GM19463 (cell line): ENCODE data around the gene MKRN2.
"Not testable (repeated sequence)": the region's sequence is repeated elsewhere in the genome, so short reads cannot be mapped to it uniquely, and the experiment has no call there.

ENCODE experiments used
- ATAC-seq: cut with Tn5 transposase; IDR thresholded peaks from one replicate; pipeline ENCODE4 v1.9.1; 2021; ENCODE audit warnings: mild to moderate bottlenecking, moderate library complexity; ENCODE audit not compliant: unreplicated experiment

MKRN2 gene

DNA sequence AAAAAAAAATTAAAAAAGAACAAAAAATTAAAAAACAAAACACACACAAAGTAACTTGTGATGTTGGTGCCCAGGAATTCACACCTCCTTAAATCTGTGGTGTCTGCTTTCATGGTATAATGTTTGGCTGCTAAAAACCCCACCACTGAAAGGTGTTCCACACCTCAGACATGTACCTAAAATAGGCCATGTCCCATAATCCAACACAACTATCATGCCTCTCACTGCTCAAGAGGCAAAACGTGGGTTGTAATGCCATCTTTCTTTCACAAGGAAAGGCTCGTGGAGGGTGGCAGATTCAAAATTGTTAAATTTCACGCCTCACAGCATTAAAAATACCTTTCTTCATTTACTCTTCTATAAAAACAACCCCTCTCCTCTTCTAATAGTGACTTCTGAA is 29.5 kb downstream of the MKRN2 start:
- no peak for ATAC-seq

DNA sequence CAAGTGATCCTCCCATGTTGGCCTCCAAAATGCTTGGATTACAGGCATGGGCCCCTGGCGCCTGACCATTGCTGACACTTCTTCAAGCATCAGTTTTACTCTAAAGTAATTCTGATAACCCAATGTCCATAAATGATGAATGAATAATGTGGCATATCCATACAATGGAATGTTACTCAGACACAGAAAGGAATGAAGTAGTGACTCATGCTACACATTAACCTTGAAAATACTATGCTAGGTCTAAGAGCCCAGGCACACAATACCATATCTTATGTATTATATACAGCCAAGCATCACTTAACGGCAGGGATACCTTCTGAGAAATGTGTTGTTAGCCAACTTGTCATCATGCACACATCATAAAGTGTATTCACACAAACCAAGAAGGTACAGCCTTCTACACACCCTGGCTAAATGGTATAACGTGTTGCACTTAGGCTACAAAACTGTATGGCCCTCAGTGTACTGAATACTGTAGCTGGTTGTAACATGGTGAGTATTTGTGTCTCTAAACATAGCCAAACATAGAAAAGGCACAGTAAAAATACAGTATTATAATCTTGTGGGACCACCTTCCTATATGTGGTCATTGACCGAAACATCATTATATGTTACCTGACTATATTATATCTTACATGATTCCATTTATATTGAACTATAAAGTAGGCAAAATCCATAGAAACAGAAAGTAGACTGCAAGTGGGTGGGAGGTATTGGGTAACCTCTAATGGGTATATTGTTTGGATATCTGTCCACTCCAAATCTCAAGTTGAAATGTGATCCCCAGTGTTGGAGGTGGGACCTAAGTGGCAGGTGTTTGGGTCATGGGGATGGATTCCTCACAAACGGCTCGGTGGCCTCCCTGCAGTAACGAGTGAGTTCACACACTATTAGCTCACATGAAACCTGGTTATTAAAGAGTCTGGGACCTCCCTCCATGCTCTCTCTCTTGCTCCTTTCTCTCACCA is 31.4 kb downstream of the MKRN2 start:
- no peak for ATAC-seq

DNA sequence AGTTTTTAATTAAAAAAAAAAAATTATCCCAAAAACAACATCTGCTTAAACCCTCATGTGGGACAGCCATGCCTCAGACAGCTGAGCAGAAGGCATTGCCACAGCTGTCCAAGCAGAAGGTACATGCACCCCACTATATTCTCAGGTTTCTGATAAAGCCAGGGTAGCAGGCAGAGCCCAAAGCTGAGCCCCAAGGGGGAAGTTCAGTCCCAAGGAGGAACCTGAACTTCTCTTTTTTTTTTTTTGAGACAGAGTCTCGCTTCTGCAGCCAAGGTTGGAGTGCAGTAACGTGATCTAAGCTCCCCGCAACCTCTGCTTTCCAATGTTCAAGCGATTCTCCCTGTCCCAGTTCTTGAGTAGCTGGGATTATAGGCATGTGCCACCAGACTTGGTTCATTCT is 33.2 kb downstream of the MKRN2 start:
- ATAC-seq = no peak

DNA sequence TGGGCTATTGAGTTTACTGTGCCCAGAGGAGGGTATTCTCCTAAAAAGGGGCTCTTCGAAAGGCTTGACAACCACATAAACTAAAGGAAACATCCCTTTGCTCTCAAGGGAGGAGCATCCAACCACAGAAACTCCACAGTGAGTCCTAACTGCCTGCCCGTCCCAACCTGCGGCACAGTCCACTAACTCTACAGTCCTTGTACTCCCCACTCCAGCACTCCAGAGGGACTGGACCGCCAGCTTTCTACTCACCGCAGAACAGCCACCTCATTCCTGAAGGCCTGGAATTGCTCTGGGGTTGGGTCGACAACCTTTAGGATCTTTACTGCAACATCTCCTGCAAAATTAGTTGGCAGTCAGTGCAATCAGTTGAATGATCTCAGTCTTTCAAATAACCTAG is 34.6 kb downstream of the MKRN2 start:
- ATAC-seq = no peak

DNA sequence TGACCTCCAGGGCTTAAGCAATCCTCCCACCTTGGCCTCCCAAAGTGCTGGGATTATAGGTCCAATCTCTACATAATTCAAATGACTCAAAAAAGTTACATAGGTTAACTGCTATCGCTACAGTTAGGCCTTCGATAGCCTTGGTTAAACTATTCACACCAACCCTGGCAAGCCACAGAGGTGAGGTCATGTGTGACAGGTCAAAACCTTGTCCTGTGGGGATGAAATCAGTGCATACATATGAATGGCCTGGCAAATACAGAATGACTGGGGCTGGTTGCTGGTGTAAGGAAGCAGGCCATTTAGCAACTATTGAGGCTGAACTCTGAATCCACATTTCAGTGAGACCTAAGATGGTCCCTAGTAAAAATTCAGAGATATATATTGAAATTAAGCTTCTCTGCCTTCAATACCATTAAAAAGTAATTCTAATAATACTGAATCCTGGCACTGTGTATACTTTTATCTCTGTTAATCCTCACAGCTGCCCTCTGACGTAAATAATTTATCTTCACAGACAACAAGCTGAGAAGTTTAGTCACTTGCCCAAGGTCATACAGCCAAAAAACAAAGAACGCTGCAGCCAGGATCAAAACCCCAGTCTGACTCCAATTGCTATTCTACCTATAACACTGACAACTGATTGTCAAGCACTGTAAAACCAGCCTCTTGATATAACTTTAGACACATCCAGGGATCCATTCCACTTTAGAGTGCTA is 35.3 kb downstream of the MKRN2 start:
- no peak for ATAC-seq

DNA sequence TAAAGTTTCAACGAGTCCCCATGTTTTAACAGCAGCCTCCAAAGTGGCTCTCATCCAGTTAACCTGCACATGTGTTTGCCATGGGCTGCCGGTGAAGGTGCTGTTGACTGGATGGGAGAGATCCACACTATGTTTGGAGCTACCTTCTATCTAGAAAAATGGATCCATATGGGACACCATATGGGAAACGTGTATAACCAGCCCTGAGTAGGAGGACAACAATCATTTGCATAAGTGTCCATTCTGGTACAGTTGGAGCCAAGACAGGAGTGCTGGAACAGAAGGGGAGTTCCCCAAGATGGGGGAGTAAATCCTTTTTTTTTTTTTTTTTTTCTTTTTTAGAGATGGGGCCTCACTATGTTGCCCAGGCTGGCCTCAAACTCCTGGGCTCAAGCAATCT is 36.6 kb downstream of the MKRN2 start:
- no peak for ATAC-seq

DNA sequence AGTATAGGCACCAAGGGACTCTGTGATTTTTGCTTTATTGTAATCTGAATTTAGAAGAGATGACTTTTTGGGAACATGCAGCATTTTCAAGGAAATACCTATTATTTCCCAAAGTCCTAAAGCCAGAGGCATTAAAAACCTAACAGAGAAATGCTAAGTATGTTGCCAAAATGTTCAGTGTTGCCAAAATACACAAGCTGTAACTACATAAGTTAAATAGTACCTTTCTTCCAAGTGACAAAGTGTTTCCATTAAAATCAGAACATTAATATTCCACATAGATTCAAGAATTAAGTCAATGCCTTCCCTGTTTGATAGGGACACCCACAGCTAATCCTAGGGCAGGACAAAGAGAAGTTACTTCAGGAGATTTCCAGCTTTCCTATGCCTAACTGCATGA is 42.0 kb downstream of the MKRN2 start:
- ATAC-seq = no peak

DNA sequence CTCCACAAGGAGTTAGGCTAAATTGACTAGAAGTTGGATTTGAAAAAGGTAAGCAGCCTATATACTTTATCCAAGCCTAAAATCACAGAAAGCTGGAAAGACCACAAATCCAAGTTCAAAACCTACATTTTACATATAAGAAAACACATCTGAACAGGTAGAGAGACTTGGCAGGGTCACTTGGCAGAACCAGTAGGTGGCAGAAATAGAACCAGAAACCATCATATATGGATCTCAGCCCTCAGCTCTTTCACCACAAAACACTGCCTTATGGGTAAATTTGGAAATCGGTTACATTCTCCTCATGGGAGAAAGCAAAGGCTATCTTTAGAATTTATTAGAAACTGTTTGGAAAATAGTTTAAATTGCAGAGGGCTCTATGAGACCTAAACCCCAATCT is 44.2 kb downstream of the MKRN2 start:
- no peak for ATAC-seq

DNA sequence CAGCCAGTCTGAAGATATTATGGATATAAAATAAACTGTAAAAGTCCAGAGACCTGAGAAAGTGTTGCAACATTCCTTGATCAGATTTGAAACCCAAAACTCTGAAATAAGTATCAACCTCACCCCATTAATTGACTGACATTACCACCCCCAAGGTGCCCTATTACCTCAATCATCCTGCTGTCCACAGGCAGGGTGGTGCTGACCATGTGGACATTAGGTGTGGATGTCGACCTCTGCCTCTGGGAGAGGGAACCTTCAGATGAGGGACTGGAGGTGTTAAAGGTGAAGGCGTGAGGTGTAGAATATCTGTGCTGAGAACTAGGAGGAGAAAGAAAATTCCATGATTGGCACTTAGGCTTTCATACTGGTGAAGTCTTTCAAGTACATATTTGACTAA is 47.1 kb downstream of the MKRN2 start:
- no peak for ATAC-seq

DNA sequence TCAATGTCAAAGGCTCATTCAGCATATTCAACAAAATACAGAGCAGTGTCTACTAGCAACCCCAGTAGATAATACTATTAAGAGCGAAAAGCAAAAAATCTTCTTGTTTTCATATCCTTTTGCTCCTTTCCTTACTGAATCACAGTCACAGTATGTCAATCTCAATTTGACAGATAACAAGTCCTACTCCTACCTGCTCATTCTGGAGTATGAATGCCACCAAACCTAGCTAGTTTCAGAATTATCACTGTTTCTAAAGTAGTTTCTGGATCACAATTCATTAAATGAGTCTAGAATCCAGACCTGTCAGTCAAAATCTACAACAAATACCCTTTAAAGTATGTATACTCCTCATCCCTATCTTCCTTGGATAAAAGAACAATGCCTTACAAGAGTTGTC is 51.5 kb downstream of the MKRN2 start:
- ATAC-seq = no peak

DNA sequence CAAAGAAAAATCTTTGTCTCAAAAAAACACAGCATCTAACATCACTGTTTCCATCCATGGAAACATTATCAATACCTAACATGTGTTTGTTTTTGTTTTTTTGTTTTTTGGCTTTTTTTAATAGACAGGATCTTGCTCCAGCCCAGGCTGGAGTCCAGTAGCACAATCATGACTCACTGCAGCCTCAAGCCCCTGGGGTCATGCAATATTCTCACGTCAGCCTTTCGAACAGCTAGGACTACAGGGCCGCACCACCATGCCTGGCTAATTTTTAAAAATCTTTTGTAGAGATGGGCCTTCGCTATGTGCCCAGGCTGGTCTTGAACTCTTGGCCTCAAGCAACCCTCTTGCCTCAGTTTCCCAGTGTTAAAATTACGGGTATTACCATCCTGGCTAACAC is 54.2 kb downstream of the MKRN2 start:
- no peak for ATAC-seq

DNA sequence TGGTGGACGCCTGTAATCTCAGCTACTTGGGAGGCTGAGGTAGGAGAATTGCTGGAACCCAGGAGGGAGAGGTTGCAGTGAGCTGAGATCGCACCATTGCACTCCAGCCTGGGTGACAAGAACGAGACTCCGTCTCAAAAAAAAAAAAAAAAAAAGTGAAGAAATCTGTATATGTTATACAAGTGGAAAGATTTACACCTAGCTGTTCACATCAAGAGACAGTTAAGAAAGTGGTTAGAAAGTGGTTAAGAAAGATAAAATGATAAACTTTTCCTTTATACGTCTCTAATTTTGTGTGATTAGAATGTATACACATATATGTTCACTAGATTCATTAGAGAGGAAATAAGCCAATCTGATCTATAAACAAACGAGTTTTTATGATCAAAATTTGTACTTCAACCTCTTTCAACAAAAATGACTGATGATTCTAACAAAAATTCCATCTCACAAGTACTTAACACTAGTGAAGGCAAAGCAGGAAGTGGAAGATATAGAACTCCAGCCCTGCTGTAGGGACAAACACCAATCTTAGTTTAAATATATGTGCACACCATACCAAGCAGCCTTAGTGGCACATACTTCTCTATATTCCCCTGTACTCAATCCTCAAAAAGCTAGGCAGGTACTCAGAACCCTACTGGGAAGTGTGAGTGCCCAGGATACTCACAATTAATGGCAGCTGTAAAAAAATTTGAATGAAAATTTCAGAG is 55.8 kb downstream of the MKRN2 start:
- ATAC-seq = no peak

DNA sequence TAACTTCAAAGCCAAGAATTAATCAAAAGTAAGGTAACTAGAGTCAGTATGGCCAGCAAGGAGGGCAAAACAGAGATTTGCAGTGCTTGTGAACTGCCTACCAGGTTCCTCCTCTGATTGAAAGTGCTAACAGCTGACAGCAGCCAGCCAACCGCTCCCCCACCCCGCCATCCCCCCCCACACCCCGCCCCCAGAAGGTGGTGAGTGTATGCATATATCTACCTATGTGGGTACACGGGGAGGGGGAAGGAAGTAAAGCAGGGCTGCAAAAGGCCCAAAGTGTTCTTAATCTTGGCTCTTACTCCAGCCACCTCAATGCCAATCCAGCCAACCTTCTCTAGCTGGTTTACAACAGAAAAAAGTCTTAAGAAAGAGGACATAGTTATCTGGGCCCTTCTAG is 56.4 kb downstream of the MKRN2 start:
- no peak for ATAC-seq

DNA sequence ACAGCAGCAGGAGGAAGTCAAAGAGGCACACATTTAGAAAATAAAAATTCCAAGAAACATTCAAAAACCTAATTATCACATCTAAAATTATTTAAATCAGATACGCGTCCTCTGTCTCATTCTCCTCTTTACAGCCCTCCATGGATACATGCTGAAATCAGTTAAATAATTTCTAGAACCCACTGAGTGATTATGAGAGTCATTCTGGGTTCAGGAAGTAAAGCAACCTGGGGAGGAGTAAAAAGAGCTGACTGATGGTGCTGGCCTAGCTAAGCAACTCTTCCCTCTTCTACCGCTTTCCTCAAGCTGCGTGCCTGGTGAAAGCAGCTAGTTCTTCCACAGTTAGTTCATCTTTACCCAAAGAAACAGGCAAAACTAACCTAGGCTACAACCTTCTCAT is 58.4 kb downstream of the MKRN2 start:
- no peak for ATAC-seq

DNA sequence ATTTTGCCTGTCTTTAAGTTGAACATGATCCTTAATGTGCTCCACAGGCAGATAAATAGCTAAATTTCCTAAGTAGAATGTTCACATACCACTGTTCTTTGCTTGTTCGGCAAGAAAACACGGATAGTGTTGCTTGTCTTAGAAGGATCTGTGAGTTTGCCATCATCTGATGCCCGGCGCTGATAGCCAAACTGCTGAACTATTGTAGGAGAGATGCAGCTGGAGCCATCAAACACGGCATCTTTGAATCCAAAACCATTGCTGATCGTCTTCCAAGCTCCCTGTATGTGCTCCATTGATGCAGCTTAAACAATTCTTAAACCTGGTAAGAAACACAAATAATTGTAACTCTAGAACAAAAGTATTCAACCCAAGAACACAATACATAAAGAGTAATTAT is 61.5 kb downstream of the MKRN2 start:
- ATAC-seq = no peak

DNA sequence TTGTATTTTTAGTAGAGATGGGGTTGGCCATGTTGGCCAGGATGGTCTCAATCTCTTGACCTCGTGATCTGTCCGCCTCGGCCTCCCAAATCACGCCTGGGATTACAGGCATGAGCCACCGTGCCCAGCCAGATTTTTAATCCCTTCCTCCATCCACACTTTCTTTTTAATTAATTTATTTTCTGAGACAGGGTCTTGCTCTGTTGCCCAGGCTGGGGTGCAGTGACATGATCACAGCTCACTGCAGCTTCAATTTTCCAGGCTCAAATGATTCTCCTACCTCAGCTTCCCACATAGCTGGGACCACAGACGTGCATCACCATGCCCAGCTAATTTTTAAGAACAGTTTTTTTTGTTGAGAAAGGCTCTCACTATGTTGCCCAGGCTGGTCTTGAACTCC is 63.4 kb downstream of the MKRN2 start:
- ATAC-seq = no peak

DNA sequence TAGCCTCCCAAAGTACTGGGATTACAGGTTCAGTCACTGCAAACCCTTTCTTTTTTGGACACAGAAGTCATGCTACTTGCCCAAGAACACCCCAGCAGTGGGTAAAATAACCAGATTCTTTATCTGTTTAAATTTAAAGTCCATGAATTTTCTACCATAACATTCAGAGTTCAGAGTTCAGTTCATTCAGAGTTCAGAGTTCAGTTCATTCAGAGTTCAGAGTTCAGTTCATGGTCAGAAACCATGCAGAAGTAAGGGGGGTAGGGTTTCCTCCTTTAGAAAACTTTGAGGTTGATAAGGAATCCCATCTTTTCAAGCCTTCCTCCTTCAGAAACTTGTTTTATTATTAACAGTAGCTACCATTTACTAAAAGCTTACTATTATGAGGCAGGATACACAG is 63.8 kb downstream of the MKRN2 start:
- no peak for ATAC-seq

DNA sequence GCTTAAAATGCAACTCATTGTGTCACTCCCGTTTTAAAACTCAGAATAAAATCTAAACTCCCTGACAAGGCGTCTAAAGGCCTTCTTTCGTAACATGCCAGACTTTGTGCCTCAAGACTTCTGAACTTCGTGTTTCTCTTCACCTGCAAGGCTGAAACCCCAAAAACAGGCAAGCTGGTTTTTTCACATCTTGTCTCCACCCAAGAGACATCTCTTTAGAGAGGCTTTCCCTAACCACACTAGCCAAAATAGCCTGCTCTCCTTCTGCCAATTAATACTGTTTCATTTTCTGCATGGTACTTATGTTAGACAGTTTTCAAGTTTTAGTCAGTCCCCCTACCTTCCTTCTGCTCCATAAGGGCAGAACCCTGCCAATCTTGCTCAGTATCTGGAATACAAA is 65.4 kb downstream of the MKRN2 start:
- no peak for ATAC-seq

DNA sequence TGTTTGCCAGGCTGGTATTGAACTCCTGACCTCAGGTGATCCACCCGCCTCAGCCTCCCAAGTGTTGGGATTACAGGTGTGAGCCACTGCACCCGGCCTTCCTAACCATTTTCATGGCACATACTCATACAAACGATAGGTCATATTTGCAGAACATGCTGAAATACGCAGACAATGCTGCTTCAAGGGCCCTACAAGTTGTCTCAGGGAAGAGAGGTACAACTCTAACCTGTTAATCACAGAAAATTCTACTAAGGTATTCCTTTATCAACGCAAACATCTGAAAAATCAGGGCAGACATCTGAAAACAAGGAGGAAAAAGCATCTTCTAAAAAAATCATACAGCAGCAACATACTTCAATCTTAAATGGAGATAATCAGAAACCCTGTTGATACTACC is 67.2 kb downstream of the MKRN2 start:
- ATAC-seq = no peak

DNA sequence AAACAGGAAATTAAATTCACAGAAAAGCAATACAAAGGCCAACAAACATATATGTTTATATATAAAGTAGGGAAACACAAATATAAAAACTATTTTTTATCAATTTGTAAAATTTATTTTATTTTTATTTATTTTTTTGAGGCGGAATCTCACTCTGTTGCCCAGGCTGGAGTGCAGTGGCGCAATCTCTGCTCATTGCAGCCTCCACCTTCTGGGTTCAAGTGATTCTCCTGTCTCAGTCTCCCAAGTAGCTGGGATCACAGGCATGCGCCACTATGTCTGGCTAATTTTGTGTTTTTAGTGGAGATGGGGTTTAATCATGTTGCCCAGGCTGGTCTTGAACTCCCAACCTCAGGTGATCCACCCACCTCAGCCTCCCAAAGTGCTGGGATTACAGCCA is 68.1 kb downstream of the MKRN2 start:
- not testable (repeated sequence) for ATAC-seq

DNA sequence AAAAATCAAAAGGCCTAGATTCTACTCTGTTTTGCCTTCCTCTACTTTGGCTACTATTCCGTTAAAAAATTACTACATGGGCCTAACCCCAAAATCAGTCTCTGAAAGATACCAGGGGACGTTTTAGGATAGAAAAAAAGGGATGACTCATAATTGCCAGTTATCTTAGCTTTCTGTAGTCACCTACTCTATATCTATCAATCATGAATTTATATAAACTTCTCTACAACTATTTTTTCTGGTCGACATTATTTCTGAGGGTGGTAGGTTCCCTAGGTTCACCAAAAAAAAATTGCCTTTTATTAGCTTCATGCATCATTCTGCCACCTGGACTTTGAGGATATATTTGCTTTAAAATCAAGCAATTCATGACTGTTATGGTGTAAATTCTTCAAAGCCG is 70.5 kb downstream of the MKRN2 start:
- no peak for ATAC-seq

DNA sequence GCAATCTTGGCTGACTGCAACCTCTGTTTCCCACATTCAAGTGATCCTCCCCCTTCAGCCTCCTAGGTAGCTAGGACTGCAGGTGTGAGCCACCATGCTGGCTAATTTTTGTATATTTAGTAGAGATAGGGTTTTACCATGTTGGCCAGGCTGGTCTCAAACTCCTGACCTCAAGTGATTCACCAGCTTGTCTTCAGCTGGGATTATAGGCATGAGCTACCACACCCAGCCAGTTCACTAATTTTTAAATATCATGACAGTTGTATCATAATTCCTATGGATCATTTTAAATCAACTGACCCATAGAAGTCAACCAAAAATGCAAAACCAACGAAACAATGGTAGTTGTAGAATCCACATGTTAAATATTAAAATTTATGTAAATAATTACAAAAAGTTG is 71.9 kb downstream of the MKRN2 start:
- no peak for ATAC-seq
